Fibroblast of lung (primary cell): ENCODE data around the gene RAB11FIP5. TPM values are rescaled to one million over a fixed set of nuclear protein-coding genes. Genes with fewer than 3 reads are reported as not detected.

Experiments used
- DNase-seq, 2 donors: peaks; one replicate each; pipeline versions ENCODE4 v3.0.0 to v3.0.0-alpha.2; 2010; ENCODE audit warnings: low read depth in 2 of 2
- H2AFZ ChIP-seq: 2 replicates; pipeline ENCODE4 v1.5.1; 2012; ENCODE audit warnings: low read length, control low read depth, inconsistent platforms
- H3K27ac ChIP-seq: 2 replicates; pipeline ENCODE4 v1.5.1; 2011; ENCODE audit warnings: low read length, control low read depth; ENCODE audit not compliant: insufficient read depth
- H3K27me3 ChIP-seq: 2 replicates; pipeline ENCODE4 v1.5.1; 2011; ENCODE audit warnings: mild to moderate bottlenecking, low read length; ENCODE audit not compliant: control insufficient read depth, insufficient read depth
- H3K36me3 ChIP-seq: 2 replicates; pipeline ENCODE4 v1.5.1; 2011; ENCODE audit warnings: low read length; ENCODE audit not compliant: control insufficient read depth, insufficient read depth
- H3K4me1 ChIP-seq: 2 replicates; pipeline ENCODE4 v1.5.1; 2011; ENCODE audit warnings: low read length; ENCODE audit not compliant: control insufficient read depth, insufficient read depth; ENCODE audit errors: extremely low read depth
- H3K4me2 ChIP-seq: 2 replicates; pipeline ENCODE4 v1.5.1; 2011; ENCODE audit warnings: low read length, control low read depth; ENCODE audit not compliant: insufficient read depth; ENCODE audit errors: extremely low read depth
- H3K4me3 ChIP-seq, 4 experiments: fragments of 200-600 bp in 1 of 4; sonication (generic) in 1 of 4; replicated peaks in 1 of 4; 2 replicates each; pipeline ENCODE4 v1.5.1; 2011 to 2016; ENCODE audit warnings: low read length in 4 of 4, low read depth in 3 of 4, mild to moderate bottlenecking in 3 of 4, control low read depth in 2 of 4, inconsistent platforms in 1 of 4, mixed read lengths in 1 of 4; ENCODE audit not compliant: insufficient read depth in 1 of 4; ENCODE audit errors: control extremely low read depth in 1 of 4
- H3K79me2 ChIP-seq: 2 replicates; pipeline ENCODE4 v1.5.1; 2012; ENCODE audit warnings: mild to moderate bottlenecking, low read length, inconsistent platforms; ENCODE audit not compliant: control insufficient read depth, insufficient read depth
- H3K9ac ChIP-seq: 2 replicates; pipeline ENCODE4 v1.5.1; 2011; ENCODE audit warnings: mild to moderate bottlenecking, low read length, control low read depth; ENCODE audit not compliant: insufficient read depth
- H3K9me3 ChIP-seq: 2 replicates; pipeline ENCODE4 v1.5.1; 2012; ENCODE audit warnings: low read depth, low read length; ENCODE audit not compliant: control insufficient read depth, insufficient read depth
- H4K20me1 ChIP-seq: 2 replicates; pipeline ENCODE4 v1.5.1; 2011; ENCODE audit warnings: low read length; ENCODE audit not compliant: control insufficient read depth, insufficient read depth; ENCODE audit errors: extremely low read depth
- CTCF ChIP-seq, 2 donors: IDR thresholded peaks in 1 of 2; conservative IDR thresholded peaks in 1 of 2; 1 replicate in 1 of 2; 2 replicates in 1 of 2; pipeline ENCODE4 v1.5.1; 2011 to 2012; ENCODE audit warnings: low read length in 2 of 2, control low read depth in 1 of 2, inconsistent platforms in 1 of 2, low read depth in 1 of 2, mild to moderate bottlenecking in 1 of 2
- EZH2 ChIP-seq: IDR thresholded peaks from 2 replicates; pipeline ENCODE4 v1.5.1; 2012; ENCODE audit warnings: low read length, control low read depth, mild to moderate bottlenecking; ENCODE audit errors: missing control alignments
- polyA plus RNA-seq, 2 donors: library from polyadenylated mRNA; depleted of rRNA in 1 of 2; stranded (reverse) in 1 of 2; unstranded in 1 of 2; fragments of >200 nt; gene quantifications; 2 replicates each; pipeline ENCODE4 v1.2.1, GENCODE V29; 2011 to 2012; ENCODE audit warnings: missing spikeins in 1 of 2
- total RNA-seq: library from RNA; depleted of rRNA; stranded (reverse); fragments of >200 nt; gene quantifications from 2 replicates; pipeline ENCODE4 v1.2.1, GENCODE V29; 2014

RAB11FIP5 gene
- total and polyA plus RNA-seq, 2 donors (not counting 1 experiment from before 2014, with no cell fraction given) = 27.7 to 35.0 TPM

DNA sequence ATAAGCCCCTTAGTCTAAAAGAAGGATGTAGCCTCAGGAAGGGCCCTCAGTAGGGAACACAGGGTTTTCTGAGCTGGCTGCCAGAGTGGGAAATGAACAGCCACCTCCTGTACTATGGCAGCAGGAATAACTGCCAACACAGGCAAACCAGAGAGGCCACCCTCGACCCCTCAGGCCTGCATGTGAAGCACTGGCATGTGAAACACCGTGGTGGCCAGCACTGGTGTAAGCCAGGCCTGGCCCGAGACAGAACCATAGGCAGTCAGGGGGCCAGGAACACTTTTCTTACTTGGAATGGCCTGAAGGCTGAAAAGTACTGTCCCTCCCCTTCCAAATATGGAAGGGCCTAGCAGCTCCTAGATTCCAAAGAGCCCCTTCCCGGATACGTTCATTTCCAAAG lies 69.5 kb downstream of the RAB11FIP5 start:
- no peak overlapping the region for H3K4me2 ChIP-seq
- no peak for TF ChIP-seq CTCF (conservative IDR thresholded peaks at IDR 0.05 in 1 of 2, IDR thresholded peaks at IDR 0.05 in 1 of 2; ENCODE audit: low read depth in 1 of 2, low read length in 2 of 2)
- no peak for TF ChIP-seq EZH2
- H3K27ac ChIP-seq = no peak overlapping the region
- H3K36me3 ChIP-seq = no peaks in the 10 kb centered on the region
- H2AFZ ChIP-seq = no peak overlapping the region
- no peaks in the 10 kb centered on the region for H4K20me1 ChIP-seq
- no peaks in the 10 kb centered on the region for H3K9me3 ChIP-seq
- no peaks in the 10 kb centered on the region for H3K4me1 ChIP-seq
- no peak overlapping the region for H3K9ac ChIP-seq
- H3K79me2 ChIP-seq = no peaks in the 10 kb centered on the region
- no peak overlapping the region for H3K4me3 ChIP-seq
- no peak for DNase-seq
- no peaks in the 10 kb centered on the region for H3K27me3 ChIP-seq

DNA sequence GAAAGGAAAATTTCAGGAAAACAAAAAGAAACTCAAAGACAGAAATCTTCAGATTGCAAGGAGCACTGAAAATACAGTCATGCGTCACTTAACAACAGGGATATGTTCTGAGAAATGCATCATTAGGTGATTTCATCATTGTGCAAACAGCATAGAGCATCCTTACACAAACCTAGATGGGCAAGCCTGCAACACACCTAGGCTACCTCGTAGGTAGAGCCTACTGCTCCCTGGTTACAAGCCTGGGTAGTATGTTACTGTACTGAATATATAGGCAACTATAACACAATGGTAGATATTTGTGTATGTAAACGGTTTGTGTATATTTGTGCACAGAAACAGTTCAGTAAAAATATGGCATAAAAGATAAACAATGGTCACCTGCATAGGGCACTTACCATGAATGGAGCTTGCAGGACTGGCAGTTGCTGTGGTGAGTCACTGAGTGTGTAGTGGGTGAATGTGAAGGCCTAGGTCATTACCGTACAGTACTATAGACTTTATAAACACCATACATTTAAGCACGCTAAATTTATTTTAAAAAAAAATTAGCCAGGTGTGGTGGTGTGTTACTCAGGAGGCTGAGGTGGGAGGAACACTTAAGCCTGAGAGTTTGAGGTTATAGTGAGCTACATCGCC lies 74.7 kb downstream of the RAB11FIP5 start:
- no peak overlapping the region for H3K4me2 ChIP-seq
- no peaks in the 10 kb centered on the region for H3K79me2 ChIP-seq
- H3K9me3 ChIP-seq = no peaks in the 10 kb centered on the region
- no peaks in the 10 kb centered on the region for H3K4me1 ChIP-seq
- H3K9ac ChIP-seq = no peak overlapping the region
- H3K27me3 ChIP-seq = no peaks in the 10 kb centered on the region
- H3K36me3 ChIP-seq = no peaks in the 10 kb centered on the region
- H3K4me3 ChIP-seq = no peak overlapping the region
- H4K20me1 ChIP-seq = no peaks in the 10 kb centered on the region
- TF ChIP-seq EZH2 (no peak), CTCF (conservative IDR thresholded peaks at IDR 0.05 in 1 of 2, IDR thresholded peaks at IDR 0.05 in 1 of 2; ENCODE audit: low read depth in 1 of 2, low read length in 2 of 2) (no peak)
- H3K27ac ChIP-seq = no peak overlapping the region
- no peak overlapping the region for H2AFZ ChIP-seq
- DNase-seq = no peak

- H3K9me3 ChIP-seq = no peaks in the 10 kb centered on the region
- no peaks in the 10 kb centered on the region for H4K20me1 ChIP-seq
- H3K27me3 ChIP-seq = no peaks in the 10 kb centered on the region
- no peak overlapping the region for H3K4me2 ChIP-seq
- no peak overlapping the region for H3K9ac ChIP-seq
- H3K4me3 ChIP-seq = no peak overlapping the region
- no peak for DNase-seq
- H2AFZ ChIP-seq = no peak overlapping the region
- no peaks in the 10 kb centered on the region for H3K36me3 ChIP-seq
- no peak for TF ChIP-seq CTCF (conservative IDR thresholded peaks at IDR 0.05 in 1 of 2, IDR thresholded peaks at IDR 0.05 in 1 of 2; ENCODE audit: low read depth in 1 of 2, low read length in 2 of 2)
- no peak for TF ChIP-seq EZH2
- H3K27ac ChIP-seq = no peak overlapping the region
- no peaks in the 10 kb centered on the region for H3K4me1 ChIP-seq
- no peaks in the 10 kb centered on the region for H3K79me2 ChIP-seq
Observed at GRCh38 chr2:73036766-73037165, 76.0 kb downstream of the RAB11FIP5 start.
